GM12878 (cell line): Measurements from ENCODE around the gene CNRIP1. TPM values are rescaled to one million over a fixed set of nuclear protein-coding genes. Genes with fewer than 3 reads are reported as not detected.

Experiments
- ATAC-seq: fragments of 200-7000 bp; cut with Tn5 transposase; 3 replicates; pipeline ENCODE4 v1.9.1; 2020; ENCODE audit warnings: mild to moderate bottlenecking, moderate library complexity
- BruUV-seq: library from RNA; stranded (reverse); fragments of 400-500 nt; replicated peaks from 2 replicates; lab custom pipeline; 2021; lab: Mats Ljungman, UMichigan
- CTCF ChIA-PET: fragments of 300-600 bp; sonication (Branson Sonifier 250); formaldehyde crosslinking; extraction: SDS; loops from one replicate; lab custom pipeline; 2021; ENCODE audit warnings: inconsistent platforms; lab: Yijun Ruan, JAX
- POLR2A ChIA-PET: fragments of 350-600 bp; formaldehyde crosslinking; extraction: SDS; loops from one replicate; lab custom pipeline; 2021; ENCODE audit warnings: inconsistent platforms; lab: Charles Lee
- RAD21 ChIA-PET: fragments of 300-600 bp; sonication (Branson Sonifier 250); formaldehyde crosslinking; loops from one replicate; lab custom pipeline; 2023; ENCODE audit warnings: antibody characterized with exemption; ENCODE audit not compliant: unreplicated experiment; lab: Charles Lee
- SMC1A ChIA-PET: fragments of 300-600 bp; sonication (Branson Sonifier 250); formaldehyde crosslinking; loops from one replicate; lab custom pipeline; 2023; ENCODE audit not compliant: unreplicated experiment, uncharacterized antibody; lab: Charles Lee
- DNase-seq: peaks from one replicate; pipeline ENCODE4 v3.0.0-alpha.2; 2011; ENCODE audit warnings: low read depth, low spot score
- FAIRE-seq: peaks from 3 replicates; lab custom pipeline; 2011; peaks lifted over from hg19 to GRCh38; lab: Jason Lieb, UNC
- H2AFZ ChIP-seq: 2 replicates; pipeline ENCODE4 v1.6.0; 2011; ENCODE audit warnings: low read depth, low read length, control low read depth; ENCODE audit not compliant: control insufficient read depth
- H3K27ac ChIP-seq: 2 replicates; pipeline ENCODE4 v1.5.1; 2011; ENCODE audit warnings: control low read depth; ENCODE audit not compliant: control insufficient read depth, insufficient read depth
- H3K27me3 ChIP-seq, 2 experiments: replicated peaks in 1 of 2; 2 replicates each; pipeline versions ENCODE4 v1.6.0 to v1.6.1; 2011; ENCODE audit warnings: low read length in 1 of 2; ENCODE audit not compliant: control insufficient read depth in 2 of 2, insufficient read depth in 2 of 2
- H3K36me3 ChIP-seq, 2 experiments: 2 replicates each; pipeline ENCODE4 v1.5.1; 2011; ENCODE audit warnings: low read length in 1 of 2; ENCODE audit not compliant: control insufficient read depth in 2 of 2, insufficient read depth in 2 of 2
- H3K4me1 ChIP-seq: 2 replicates; pipeline ENCODE4 v1.6.1; 2011; ENCODE audit warnings: mild to moderate bottlenecking, low read length, moderate library complexity, mixed read lengths; ENCODE audit not compliant: control insufficient read depth, insufficient read depth
- H3K4me2 ChIP-seq: 2 replicates; pipeline ENCODE4 v1.6.0; 2011; ENCODE audit warnings: control low read depth; ENCODE audit not compliant: control insufficient read depth, insufficient read depth
- H3K4me3 ChIP-seq: fragments of 200-600 bp; sonication (generic); 2 replicates; pipeline ENCODE4 v1.5.1; 2016
- H3K79me2 ChIP-seq: 2 replicates; pipeline ENCODE4 v1.6.0; 2011; ENCODE audit warnings: low read length; ENCODE audit not compliant: control insufficient read depth, insufficient read depth
- H3K9ac ChIP-seq: 2 replicates; pipeline ENCODE4 v1.8.0; 2011; ENCODE audit warnings: low read length, control low read depth, mixed read lengths; ENCODE audit not compliant: control insufficient read depth, insufficient read depth
- H3K9me3 ChIP-seq: replicated peaks from 3 replicates; pipeline ENCODE4 v1.5.1; 2011; ENCODE audit warnings: mild to moderate bottlenecking, low read length; ENCODE audit not compliant: control insufficient read depth, insufficient read depth
- H4K20me1 ChIP-seq: 2 replicates; pipeline ENCODE4 v1.6.0; 2011; ENCODE audit not compliant: control insufficient read depth, insufficient read depth
- EGR1 ChIP-seq, 2 experiments: IDR thresholded peaks; 1 replicate in 1 of 2; 2 replicates in 1 of 2; pipeline ENCODE4 v1.6.1; 2011 to 2012; ENCODE audit warnings: low read depth in 2 of 2, low read length in 2 of 2, borderline replicate concordance in 1 of 2, mild to moderate bottlenecking in 1 of 2, moderate library complexity in 1 of 2
- KDM1A ChIP-seq: fragments of 200-600 bp; sonication (generic); IDR thresholded peaks from 2 replicates; pipeline ENCODE4 v1.6.1; 2016; ENCODE audit warnings: borderline replicate concordance
- PRDM15 ChIP-seq: fragments of 450-650 bp; formaldehyde crosslinking; IDR thresholded peaks from 2 replicates; pipeline ENCODE4 v1.4.0; 2020; ENCODE audit warnings: mild to moderate bottlenecking, moderate library complexity
- WGBS: methylation state at CpG from one replicate; pipeline ENCODE4 v1.1.6; 2016; ENCODE audit warnings: low lambda C conversion rate; ENCODE audit not compliant: insufficient replicate concordance, insufficient coverage; ENCODE audit errors: missing lambda C conversion rate; 5-methylcytosine and 5-hydroxymethylcytosine counted together
- in situ Hi-C: fragments of 300-500 bp; cut with MboI; formaldehyde crosslinking; loops from 9 replicates; pipeline ENCODE4 v1.14.3; 2018; ENCODE audit warnings: mixed read lengths
- intact Hi-C: fragments of 100-400 bp; cut with micrococcal nuclease; formaldehyde crosslinking; loops from one replicate; pipeline ENCODE4 v1.14.2; 2022; ENCODE audit not compliant: unreplicated experiment
- polyA plus RNA-seq, 11 experiments: library from polyadenylated mRNA; depleted of rRNA in 4 of 11; unstranded in 6 of 11; stranded (reverse) in 5 of 11; fragments of >200 nt; fragmentation: Nextera tagmentation in 4 of 11; fragmentation: Illumina TruSeq in 1 of 11; extraction: Ambion mirVana in 4 of 11; extraction: Trizol in 1 of 11; gene quantifications; 1 replicate in 1 of 11; 2 replicates in 10 of 11; pipeline versions ENCODE4 v1.2.1 to v1.2.3, GENCODE V29; 2011 to 2016; ENCODE audit warnings: inconsistent platforms in 2 of 11, missing spikeins in 2 of 11, low read depth in 1 of 11
- total RNA-seq, 4 experiments: library from RNA; depleted of rRNA in 3 of 4; stranded (reverse); fragments of >200 nt in 3 of 4; fragmentation: Illumina TruSeq in 1 of 4; extraction: Trizol in 1 of 4; gene quantifications; 2 replicates each; pipeline versions ENCODE4 v1.2.1 to v1.2.3, GENCODE V29; 2013 to 2021

The CNRIP1 gene
- total and polyA plus RNA-seq, 10 of the 15 experiments (the other 5 are each of a cell fraction or from before 2014, with no cell fraction given): not detected

GRCh38 chr2:68294187-68294586, 25.6 kb downstream of the CNRIP1 start:
- SMC1A ChIA-PET: interaction anchor here (0.8 to 2.2 kb wide), 10 partner anchors 8 to 172 kb away, joined by 3 to 7 read pairs (median 4); no protein-coding TSS in a partner anchor
- H2AFZ ChIP-seq: no peak overlapping the region

More at GRCh38 chr2:68294187-68294586, 25.6 kb downstream of the CNRIP1 start:
- Histone ChIP-seq H3K9me3 (no peaks in the 10 kb centered on the region), H3K27ac (no peak overlapping the region), H3K4me1 (peaks cover 6% of the 10 kb centered on the region), H3K36me3 (no peaks in the 10 kb centered on the region), H4K20me1 (no peaks in the 10 kb centered on the region), H3K27me3 (no peaks in the 10 kb centered on the region), H3K9ac (no peak overlapping the region), H3K79me2 (no peaks in the 10 kb centered on the region), H3K4me3 (no peak overlapping the region), H3K4me2 (no peak overlapping the region)
- DNase-seq (no peak), ATAC-seq (no peak), FAIRE-seq (no peak)
- intact Hi-C loops (loop anchor here (5.0 kb wide), 1 partner anchor 148 kb away; no protein-coding TSS in a partner anchor), in situ Hi-C loops (no loop called here)
- TF ChIP-seq KDM1A (no peak), EGR1 (IDR thresholded peaks at IDR 0.05; ENCODE audit: borderline replicate concordance in 1 of 2, low read depth in 2 of 2, low read length in 2 of 2) (no peak), PRDM15 (CRISPR knock-in tag) (no peak)
- BruUV-seq: no TSS peak
- ChIA-PET RAD21 (interaction anchor here (0.7 to 2.9 kb wide), 5 partner anchors 9 to 169 kb away, joined by 3 to 20 read pairs (median 3); no protein-coding TSS in a partner anchor), POLR2A (interaction anchor here (0.6 kb wide), 1 partner anchor 133 kb away, joined by 3 read pairs; no protein-coding TSS in a partner anchor), CTCF (interaction anchor here (0.9 to 3.9 kb wide), 8 partner anchors 9 to 173 kb away, joined by 3 to 45 read pairs (median 6); no protein-coding TSS in a partner anchor)
- WGBS: 78% methylated on average over 3 of the region's 3 CpGs
